B cell (primary cell): ENCODE measurements around the gene MYO16. TPM values are rescaled to one million over a fixed set of nuclear protein-coding genes. Genes with fewer than 3 reads are reported as not detected.

ENCODE experiments used
- ATAC-seq: fragments of 200-7000 bp; cut with Tn5 transposase; one replicate; pipeline ENCODE4 v1.10.0; 2021; ENCODE audit warnings: low read depth, mild to moderate bottlenecking, moderate number of reproducible peaks, moderate library complexity
- CTCF ChIA-PET: fragments of 350-600 bp; sonication (Branson Sonifier 250); formaldehyde crosslinking; loops from one replicate; lab custom pipeline; 2021; ENCODE audit warnings: antibody characterized with exemption, inconsistent platforms; lab: Charles Lee
- POLR2A ChIA-PET: fragments of 350-600 bp; sonication (Branson Sonifier 250); formaldehyde crosslinking; loops from one replicate; lab custom pipeline; 2021; ENCODE audit warnings: antibody characterized with exemption; lab: Charles Lee
- DNase-seq: peaks from one replicate; pipeline ENCODE4 v3.0.0; 2013
- H2AFZ ChIP-seq: 2 replicates; pipeline ENCODE4 v1.6.1; 2012; ENCODE audit warnings: mild to moderate bottlenecking, low read depth, low read length; ENCODE audit not compliant: insufficient read depth, poor library complexity, severe bottlenecking
- H3K27ac ChIP-seq, 2 donors: 1 replicate in 1 of 2; 2 replicates in 1 of 2; pipeline ENCODE4 v1.5.1; 2012 to 2013; ENCODE audit warnings: low read length in 2 of 2, mild to moderate bottlenecking in 2 of 2, moderate library complexity in 1 of 2
- H3K27me3 ChIP-seq, 4 experiments: fragments of 200-600 bp in 1 of 4; sonication (generic) in 1 of 4; replicated peaks in 1 of 4; 1 replicate in 2 of 4; 2 replicates in 2 of 4; pipeline versions ENCODE4 v1.6.1 to v1.7.0; 2013 to 2016; ENCODE audit warnings: low read length in 3 of 4, mild to moderate bottlenecking in 2 of 4, mixed read lengths in 1 of 4, moderate library complexity in 1 of 4; ENCODE audit not compliant: insufficient read depth in 4 of 4, control insufficient read depth in 3 of 4; ENCODE audit errors: control extremely low read depth in 1 of 4
- H3K36me3 ChIP-seq, 2 experiments: replicated peaks in 1 of 2; 1 replicate in 1 of 2; 2 replicates in 1 of 2; pipeline versions ENCODE4 v1.6.1 to v1.7.1; 2013; ENCODE audit warnings: low read length in 1 of 2; ENCODE audit not compliant: insufficient read depth in 2 of 2, control insufficient read depth in 1 of 2; ENCODE audit errors: control extremely low read depth in 1 of 2, extremely low read depth in 1 of 2
- H3K4me1 ChIP-seq, 2 donors: fragments of 200-600 bp in 1 of 2; sonication (generic) in 1 of 2; 1 replicate in 1 of 2; 2 replicates in 1 of 2; pipeline versions ENCODE4 v1.5.1 to v1.6.1; 2013 to 2017; ENCODE audit warnings: low read length in 2 of 2; ENCODE audit not compliant: control insufficient read depth in 2 of 2, insufficient read depth in 2 of 2
- H3K4me2 ChIP-seq: replicated peaks from 2 replicates; pipeline ENCODE3; 2012; ENCODE audit warnings: mild to moderate bottlenecking, low read depth, low read length; ENCODE audit not compliant: poor library complexity, severe bottlenecking
- H3K4me3 ChIP-seq, 5 experiments: fragments of 200-600 bp in 1 of 5; sonication (generic) in 1 of 5; 1 replicate in 3 of 5; 2 replicates in 2 of 5; pipeline versions ENCODE4 v1.5.1 to v1.7.0; 2011 to 2016; ENCODE audit warnings: low read length in 4 of 5, mild to moderate bottlenecking in 4 of 5, low read depth in 2 of 5, control low read depth in 1 of 5, moderate library complexity in 1 of 5; ENCODE audit not compliant: insufficient read depth in 1 of 5; ENCODE audit errors: control extremely low read depth in 1 of 5, extremely low read depth in 1 of 5
- H3K79me2 ChIP-seq: fragments of 200-600 bp; sonication (generic); one replicate; pipeline ENCODE4 v1.6.0; 2016; ENCODE audit warnings: low read length; ENCODE audit not compliant: control insufficient read depth, insufficient read depth
- H3K9ac ChIP-seq: fragments of 200-600 bp; sonication (generic); 2 replicates; pipeline ENCODE4 v1.6.1; 2017; ENCODE audit warnings: mild to moderate bottlenecking, low read length, moderate library complexity
- H3K9me3 ChIP-seq, 3 donors: one replicate each; pipeline versions ENCODE4 v1.6.1 to v1.7.1; 2013; ENCODE audit warnings: low read length in 2 of 3; ENCODE audit not compliant: control insufficient read depth in 2 of 3, insufficient read depth in 1 of 3; ENCODE audit errors: control extremely low read depth in 1 of 3
- H4K20me1 ChIP-seq: 2 replicates; pipeline ENCODE4 v1.6.0; 2012; ENCODE audit warnings: mild to moderate bottlenecking, low read length; ENCODE audit not compliant: insufficient read depth, control insufficient read depth, poor library complexity, severe bottlenecking
- H3K27ac Mint-ChIP-seq: one replicate; pipeline ENCODE4 v1.8.0; 2021; ENCODE audit warnings: mixed read lengths
- H3K27me3 Mint-ChIP-seq: one replicate; pipeline ENCODE4 v1.8.0; 2021; ENCODE audit warnings: mixed read lengths
- H3K4me1 Mint-ChIP-seq: one replicate; pipeline ENCODE4 v1.8.0; 2021; ENCODE audit warnings: mixed read lengths
- H3K4me3 Mint-ChIP-seq: one replicate; pipeline ENCODE4 v1.8.0; 2021; ENCODE audit warnings: mixed read lengths
- H3K9me3 Mint-ChIP-seq: one replicate; pipeline ENCODE4 v1.8.0; 2022; ENCODE audit warnings: mixed read lengths; ENCODE audit not compliant: insufficient read depth
- EZH2 ChIP-seq: IDR thresholded peaks from 2 replicates; pipeline ENCODE4 v1.6.1; 2012; ENCODE audit warnings: borderline replicate concordance, low read depth, mild to moderate bottlenecking, moderate library complexity, low read length; ENCODE audit not compliant: insufficient read depth, poor library complexity, severe bottlenecking
- WGBS: methylation state at CpG from one replicate; pipeline ENCODE4 v1.1.5; 2013; ENCODE audit warnings: missing lambda C conversion rate; ENCODE audit not compliant: insufficient coverage; 5-methylcytosine and 5-hydroxymethylcytosine counted together
- intact Hi-C: fragments of 100-400 bp; cut with micrococcal nuclease; formaldehyde crosslinking; loops from one replicate; pipeline ENCODE4 v1.10.0; 2022
- polyA plus RNA-seq: library from polyadenylated mRNA; depleted of rRNA; stranded (reverse); fragments of >200 nt; gene quantifications from 2 replicates; pipeline ENCODE4 v1.2.3, GENCODE V29; 2012
- total RNA-seq, 2 donors: library from RNA; stranded (reverse); fragments of 120-200 nt in 1 of 2; gene quantifications; 1 replicate in 1 of 2; 2 replicates in 1 of 2; pipeline versions ENCODE4 v1.2.3 to v1.2.4, GENCODE V29; 2013 to 2022
- TF ChIP-seq, protein P1 (sequence below): fragments of 200-600 bp; IDR thresholded peaks from one replicate; pipeline ENCODE4 v1.8.0; 2022; ENCODE audit warnings: antibody characterized with exemption, mild to moderate bottlenecking

Gene MYO16
- total and polyA plus RNA-seq, 2 donors (not counting 1 experiment from before 2014, with no cell fraction given): not detected

DNA sequence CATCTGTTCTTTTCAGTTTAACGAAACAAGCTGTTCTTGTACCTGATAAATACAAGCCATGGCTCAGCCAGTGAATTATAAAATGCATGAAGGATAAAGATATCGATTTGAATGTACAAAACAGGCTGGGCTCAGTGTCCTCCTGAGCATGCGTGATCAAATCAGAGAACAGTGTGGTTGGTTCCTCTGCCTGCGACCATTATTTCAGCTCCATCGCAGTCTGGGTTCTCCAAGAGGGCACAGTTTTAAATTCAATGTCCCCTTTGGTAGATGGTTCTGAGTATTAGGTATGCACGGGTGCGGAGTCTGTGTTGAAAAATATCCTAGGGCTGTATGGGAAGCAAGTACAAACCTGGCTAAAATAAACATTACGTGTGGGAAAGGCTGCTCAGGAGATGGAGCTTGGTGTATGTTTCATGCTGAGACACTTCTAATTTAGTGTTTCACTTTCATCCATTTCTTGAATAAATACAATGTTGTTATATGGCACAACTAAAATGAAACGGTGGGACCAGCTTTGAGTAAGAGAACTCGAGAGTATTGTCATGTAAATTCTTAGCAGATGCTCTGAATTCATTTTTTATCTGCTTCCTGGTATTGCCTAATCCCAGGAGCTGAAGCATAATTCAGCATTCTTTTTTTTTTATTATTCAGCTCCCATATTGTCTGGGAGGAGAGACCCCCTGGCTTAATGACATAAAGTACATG lies 458.7 kb downstream of the MYO16 start:
- intact Hi-C loops: no loop called here

GRCh38 chr13:109088624-109088917 lies 459.2 kb downstream of the MYO16 start:
- ChIA-PET CTCF (no interaction called here), POLR2A (no interaction called here)
- H3K36me3 ChIP-seq: no peaks in the 10 kb centered on the region
- Mint-ChIP-seq H3K27me3 (no peaks in the 10 kb centered on the region), H3K4me1 (no peaks in the 10 kb centered on the region), H3K4me3 (no peak overlapping the region), H3K9me3 (no peaks in the 10 kb centered on the region), H3K27ac (no peak overlapping the region)
- no peaks in the 10 kb centered on the region for H3K79me2 ChIP-seq
- no peaks in the 10 kb centered on the region for H3K4me1 ChIP-seq
- intact Hi-C loops: no loop called here
- H3K27ac ChIP-seq: no peak overlapping the region
- H3K9ac ChIP-seq: no peak overlapping the region
- H2AFZ ChIP-seq: no peak overlapping the region
- no peaks in the 10 kb centered on the region for H3K9me3 ChIP-seq
- no peak overlapping the region for H3K4me3 ChIP-seq
- H3K4me2 ChIP-seq: no peak overlapping the region
- ATAC-seq (no peak), DNase-seq (no peak)
- WGBS: 97% methylated on average over 22 of the region's 22 CpGs
- no peaks in the 10 kb centered on the region for H4K20me1 ChIP-seq
- no peaks in the 10 kb centered on the region for H3K27me3 ChIP-seq
- TF ChIP-seq EZH2: no peak
- TF ChIP-seq, protein P1, sequence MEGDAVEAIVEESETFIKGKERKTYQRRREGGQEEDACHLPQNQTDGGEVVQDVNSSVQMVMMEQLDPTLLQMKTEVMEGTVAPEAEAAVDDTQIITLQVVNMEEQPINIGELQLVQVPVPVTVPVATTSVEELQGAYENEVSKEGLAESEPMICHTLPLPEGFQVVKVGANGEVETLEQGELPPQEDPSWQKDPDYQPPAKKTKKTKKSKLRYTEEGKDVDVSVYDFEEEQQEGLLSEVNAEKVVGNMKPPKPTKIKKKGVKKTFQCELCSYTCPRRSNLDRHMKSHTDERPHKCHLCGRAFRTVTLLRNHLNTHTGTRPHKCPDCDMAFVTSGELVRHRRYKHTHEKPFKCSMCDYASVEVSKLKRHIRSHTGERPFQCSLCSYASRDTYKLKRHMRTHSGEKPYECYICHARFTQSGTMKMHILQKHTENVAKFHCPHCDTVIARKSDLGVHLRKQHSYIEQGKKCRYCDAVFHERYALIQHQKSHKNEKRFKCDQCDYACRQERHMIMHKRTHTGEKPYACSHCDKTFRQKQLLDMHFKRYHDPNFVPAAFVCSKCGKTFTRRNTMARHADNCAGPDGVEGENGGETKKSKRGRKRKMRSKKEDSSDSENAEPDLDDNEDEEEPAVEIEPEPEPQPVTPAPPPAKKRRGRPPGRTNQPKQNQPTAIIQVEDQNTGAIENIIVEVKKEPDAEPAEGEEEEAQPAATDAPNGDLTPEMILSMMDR: no peak

More for the DNA sequence above, 458.7 kb downstream of the MYO16 start:
- Histone ChIP-seq H3K27me3 (no peaks in the 10 kb centered on the region), H3K4me2 (no peak overlapping the region), H3K9ac (no peak overlapping the region), H3K27ac (no peak overlapping the region), H4K20me1 (no peaks in the 10 kb centered on the region), H3K79me2 (no peaks in the 10 kb centered on the region), H3K9me3 (no peaks in the 10 kb centered on the region), H3K36me3 (no peaks in the 10 kb centered on the region), H3K4me1 (no peaks in the 10 kb centered on the region), H3K4me3 (no peak overlapping the region), H2AFZ (no peak overlapping the region)
- H3K4me1 Mint-ChIP-seq: no peaks in the 10 kb centered on the region
- no peaks in the 10 kb centered on the region for H3K9me3 Mint-ChIP-seq
- no peak for ATAC-seq
- H3K27me3 Mint-ChIP-seq: no peaks in the 10 kb centered on the region
- TF ChIP-seq, protein P1: no peak
- TF ChIP-seq EZH2: no peak
- DNase-seq: no peak
- POLR2A ChIA-PET: no interaction called here
- H3K4me3 Mint-ChIP-seq: no peak overlapping the region
- H3K27ac Mint-ChIP-seq: no peak overlapping the region
- CTCF ChIA-PET: no interaction called here
- WGBS: 85% methylated on average over 8 of the region's 10 CpGs
